NCI-H748 treated with DMSO at 0.1 percent for 48 hours (cell line): ENCODE measurements around the gene CLEC1A.

Experiments used
- DNase-seq: peaks from one replicate; lab custom pipeline; 2025; lab: John Stamatoyannopoulos, UW

Gene CLEC1A

DNA sequence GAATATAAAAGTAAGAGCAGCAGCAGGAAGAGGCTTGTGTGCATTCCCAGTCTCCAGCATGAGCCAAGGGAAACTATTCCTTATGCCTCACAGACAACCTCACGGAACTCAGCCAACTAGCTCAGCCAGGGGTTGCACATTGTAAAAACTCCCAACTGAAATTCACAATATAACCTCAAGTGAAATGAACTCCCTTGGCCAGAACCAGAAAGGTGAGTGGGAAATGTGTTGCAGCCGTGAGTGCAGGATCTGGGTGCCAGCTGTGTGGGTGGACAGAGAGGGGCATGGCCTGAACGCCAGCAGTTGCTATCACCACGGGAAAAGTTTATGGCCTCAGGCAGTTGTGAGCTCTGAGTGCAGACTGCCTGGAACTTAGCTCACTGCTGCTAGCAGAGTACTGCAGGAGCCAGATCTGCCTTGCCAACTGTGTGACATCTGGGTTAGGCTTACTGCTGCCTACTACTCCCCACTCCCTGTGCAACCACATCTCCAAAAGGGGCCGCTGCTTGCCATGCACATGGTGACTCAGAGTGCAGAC lies 2.3 kb upstream of the CLEC1A start:
- DNase-seq: no peak

DNA sequence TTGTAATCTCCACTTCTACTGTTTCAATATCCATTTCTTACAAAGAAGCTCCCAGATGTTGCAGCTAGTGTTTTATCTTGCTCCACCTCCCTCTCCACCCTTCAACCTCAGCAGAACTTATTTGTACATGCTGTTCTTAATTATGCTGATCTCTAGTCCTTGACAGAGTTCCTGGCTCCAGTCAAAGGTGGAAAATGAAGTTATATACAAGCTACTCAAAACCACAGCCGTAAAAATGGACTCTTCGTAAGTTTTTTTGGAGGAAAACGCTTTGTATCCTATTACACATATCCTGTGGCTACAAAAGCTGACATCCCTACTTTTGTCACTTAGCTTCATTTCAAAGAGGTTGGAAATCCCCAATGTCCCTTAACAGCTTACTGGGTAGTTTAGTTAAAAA lies 1.3 kb downstream of the CLEC1A start:
- no peak for DNase-seq

DNA sequence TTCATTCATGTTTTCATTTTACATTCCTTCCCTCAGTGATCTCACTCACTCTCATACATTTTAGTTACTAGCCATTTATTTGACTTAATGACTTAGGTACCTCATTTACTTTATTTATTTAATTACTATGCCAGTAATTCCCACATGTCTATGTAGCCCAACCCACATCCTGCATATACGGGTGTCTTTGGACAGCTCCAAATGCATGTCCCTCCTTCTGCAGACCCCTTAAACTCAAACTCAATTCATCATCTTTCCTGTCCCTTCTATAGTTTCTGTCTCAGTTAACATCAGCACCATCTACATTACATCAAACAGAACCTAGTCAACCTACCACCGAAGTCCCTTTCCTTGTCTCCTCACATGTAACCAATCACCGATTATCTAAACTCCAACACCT lies 2.8 kb downstream of the CLEC1A start:
- no peak for DNase-seq

DNA sequence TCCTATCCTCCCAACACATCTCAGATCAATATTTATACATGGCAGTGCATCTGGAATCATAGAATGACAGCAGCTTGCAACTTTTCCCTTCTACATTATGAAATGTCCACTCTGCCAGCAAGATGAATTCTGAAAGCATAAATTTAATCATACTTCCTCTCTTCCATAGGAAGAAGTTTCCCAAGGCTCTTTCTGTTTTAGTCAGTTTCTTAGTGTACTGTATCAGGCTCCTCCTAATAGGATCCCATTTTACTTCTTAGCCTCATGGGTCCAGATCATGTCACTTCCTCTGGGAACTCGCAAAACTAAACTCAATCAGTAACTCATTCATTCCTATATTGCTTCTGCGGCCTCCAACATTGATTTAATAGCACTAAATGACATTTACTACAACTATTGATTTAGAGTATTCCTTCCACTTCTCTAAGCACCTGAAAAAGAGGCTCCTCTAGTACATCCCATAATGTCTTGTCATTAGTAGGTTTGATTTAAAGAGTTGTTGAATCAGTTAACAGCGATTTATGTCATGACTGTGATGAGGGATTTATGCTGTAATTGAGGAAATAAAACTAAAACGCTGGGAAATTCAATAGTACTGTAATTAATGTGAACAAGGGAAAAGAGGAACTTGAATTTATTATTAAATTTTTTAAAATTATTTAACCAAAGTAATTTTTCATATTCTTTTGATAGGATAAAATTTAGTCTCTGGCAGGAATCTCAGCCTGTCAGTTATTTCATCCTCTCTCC lies 4.0 kb downstream of the CLEC1A start:
- no peak for DNase-seq

DNA sequence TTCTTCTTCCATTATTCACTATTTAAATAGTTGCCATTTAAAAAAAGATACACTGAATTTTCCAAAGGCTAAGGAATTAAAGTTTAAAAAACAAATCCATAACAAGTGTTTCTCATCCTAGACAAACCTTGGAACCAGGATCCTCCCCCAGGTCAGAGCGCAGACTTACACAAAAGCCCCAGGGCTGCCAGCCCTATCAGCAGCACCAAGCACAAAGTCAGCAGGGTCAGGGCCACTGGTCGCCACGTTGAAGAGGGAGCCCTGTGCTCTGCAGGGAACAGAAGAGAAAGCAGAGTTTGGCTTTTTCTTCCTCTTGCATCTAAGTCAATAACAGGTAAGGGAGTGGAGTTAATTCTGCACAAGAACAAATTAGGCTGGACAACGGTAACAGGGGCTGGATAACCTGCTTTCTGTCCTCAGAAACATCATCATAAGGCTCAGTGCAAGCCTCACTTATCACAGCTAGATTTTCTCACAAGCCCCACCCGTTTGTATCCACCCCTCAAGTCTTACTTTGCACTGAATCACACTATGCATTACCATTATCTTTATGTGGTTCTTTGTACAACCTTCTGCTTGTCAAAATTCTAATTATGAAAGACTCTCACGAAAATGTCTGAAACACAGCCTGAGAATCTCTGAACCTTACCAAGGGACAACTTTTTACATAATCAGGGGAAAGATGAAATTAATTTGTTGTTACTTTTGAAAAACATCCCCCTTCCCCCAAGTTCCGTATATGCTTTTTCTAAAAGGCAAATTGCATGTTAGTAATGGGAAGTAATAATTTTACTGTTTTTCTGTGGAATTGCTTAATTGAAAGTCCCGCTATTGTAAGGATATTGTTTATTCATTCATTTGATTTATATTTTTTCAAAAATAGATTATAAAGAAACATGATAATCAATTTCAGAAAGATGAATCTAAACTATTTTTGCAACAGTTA lies 9.6 kb downstream of the CLEC1A start:
- no peak for DNase-seq

DNA sequence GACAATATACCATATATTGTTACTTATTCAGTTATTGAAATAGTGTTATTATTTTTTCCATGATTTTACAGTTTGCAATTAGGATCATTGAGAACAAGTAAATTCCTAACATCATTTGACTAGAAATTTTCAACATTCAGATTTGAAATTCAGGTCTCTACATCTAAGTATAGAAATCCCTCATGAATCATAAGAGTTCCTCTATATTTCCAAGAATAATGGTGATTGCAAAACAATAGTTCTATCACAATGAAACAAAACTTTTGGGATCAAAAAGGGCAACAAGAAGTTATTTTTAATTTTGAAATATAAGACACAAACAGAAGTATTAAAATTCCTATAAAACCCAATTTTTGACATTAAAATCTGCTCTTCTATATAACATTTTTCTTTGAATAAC lies 10.8 kb downstream of the CLEC1A start:
- no peak for DNase-seq

DNA sequence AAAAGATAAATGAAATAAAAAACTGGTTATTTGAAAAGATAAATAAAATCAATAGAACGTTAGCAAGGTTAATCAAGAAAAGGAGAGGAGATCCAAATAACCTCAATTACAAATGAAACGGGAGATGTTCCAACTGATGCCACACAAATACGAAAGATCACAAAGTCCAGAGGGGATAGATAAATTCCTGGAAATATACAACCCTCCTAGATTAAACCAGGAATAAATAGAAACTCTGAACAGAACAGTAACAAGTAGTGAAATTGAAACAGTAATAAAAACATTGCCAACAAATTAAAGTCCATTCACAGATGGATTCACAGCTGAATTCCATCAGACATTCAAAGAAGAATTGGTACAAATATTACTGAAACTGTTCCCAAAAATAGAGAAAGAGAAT lies 12.4 kb downstream of the CLEC1A start:
- no peak for DNase-seq

- DNase-seq: no peak
Measured at GRCh38 chr12:10084733-10085132, 14.1 kb downstream of the CLEC1A start.

DNA sequence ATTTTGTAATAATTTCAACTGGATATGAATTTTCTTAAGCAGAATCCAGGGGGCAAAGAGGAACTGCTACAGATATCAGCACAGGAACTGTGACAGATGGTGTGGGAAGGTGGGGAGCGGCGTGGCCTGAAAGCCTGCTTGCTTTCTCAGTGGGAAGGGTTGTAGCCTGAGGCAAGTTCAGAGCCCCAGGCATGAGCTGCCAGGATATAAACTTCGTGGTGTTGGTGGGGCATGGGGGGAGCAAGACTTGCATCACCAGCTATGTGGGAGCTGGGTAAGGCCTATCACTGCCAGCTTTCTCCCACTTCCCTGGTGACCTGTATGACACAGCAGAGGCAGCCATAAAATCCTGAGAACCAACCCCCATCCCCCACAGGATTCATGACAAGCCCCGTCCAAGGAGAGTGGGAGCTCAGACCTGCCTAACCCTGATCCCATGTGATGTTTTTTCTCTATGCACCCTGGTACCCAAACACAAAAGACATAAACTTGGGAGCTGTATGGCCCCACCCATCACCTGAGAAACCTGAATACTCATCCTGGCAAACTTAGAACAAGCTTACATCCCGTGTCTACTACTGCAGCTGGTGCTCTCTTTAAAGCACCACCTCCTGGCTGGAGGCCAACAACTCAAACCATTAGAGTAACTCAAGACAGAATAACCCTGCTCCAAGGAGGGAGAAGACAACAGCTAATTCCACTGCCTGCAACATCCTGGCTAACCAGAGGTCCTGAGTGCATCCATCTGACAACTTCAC lies 16.5 kb downstream of the CLEC1A start:
- no peak for DNase-seq

DNA sequence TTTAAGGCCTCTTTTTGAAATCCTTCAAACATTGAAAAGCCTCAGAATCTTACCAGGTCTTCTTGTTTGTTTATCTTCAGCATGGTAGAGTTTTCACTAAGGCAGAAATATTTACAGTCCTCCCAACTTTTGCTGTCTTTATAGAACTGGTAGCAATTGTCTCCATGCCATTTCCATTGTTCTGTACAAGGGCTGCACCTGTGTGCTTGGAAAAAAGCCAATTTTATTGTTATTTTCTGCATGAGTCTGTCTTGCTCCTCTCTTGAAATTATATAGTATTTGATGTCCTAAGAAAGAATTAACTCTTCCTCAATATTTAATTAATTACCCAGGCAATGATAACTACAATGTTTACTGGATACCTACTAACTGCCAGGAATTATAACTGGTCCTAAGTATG lies 23.3 kb downstream of the CLEC1A start:
- DNase-seq: no peak

GRCh38 chr12:10073261-10073660 lies 25.5 kb downstream of the CLEC1A start:
- DNase-seq: no peak

DNA sequence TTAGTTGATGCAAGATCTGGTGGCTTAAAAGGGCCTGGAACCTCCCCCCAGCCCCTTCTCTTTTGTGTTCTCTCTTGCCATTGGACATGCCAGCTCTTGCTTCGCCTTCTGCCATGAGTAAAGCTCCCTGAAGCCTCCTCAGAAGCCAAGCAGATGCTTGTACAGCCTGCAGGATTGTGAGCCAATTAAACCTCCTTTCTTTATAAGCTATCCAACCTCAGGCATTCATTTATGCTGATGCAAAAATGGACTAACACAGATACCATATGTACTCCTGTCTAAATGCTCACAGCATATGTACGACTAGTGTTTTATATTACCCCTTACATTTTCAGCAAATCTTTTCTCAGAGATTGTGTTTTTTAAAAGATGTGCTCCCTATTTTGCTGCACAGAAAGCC lies 26.7 kb downstream of the CLEC1A start:
- DNase-seq: no peak

DNA sequence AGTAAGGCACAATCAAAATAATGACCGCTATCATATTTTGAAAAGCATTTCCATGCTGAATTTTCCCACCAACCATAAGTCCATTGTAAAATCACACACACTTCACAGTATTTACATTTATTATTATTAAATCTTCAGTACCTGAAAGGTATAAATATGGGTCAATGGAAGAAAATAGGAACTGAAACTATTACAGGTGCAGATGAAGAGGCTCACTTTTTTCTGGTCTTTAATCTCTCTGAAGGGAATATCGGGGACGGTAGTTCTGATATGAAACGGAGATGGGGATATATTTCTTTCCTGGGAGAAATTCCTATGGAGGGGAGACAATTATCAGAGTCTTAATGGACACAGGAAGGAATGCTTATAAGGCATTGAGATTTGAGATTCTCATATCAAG lies 28.4 kb downstream of the CLEC1A start:
- no peak for DNase-seq

DNA sequence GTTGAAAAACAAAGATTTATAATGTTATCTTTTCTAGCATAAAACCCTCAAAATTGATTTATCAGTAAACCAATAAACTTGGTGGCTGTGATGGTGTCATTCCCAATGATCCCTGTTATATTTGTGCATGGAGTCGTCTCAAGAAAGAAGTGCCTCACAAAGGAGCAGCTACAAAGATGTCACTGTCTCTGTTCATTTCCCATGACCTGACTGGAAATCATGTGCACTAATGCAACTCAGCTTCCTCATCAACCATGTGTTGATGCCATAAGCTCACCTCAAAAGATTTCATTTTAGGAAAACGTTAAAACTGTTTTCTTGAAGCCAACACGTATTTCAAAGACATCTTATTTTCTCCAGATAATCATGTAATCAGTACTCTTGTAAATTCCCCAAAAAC lies 28.8 kb downstream of the CLEC1A start:
- DNase-seq: no peak

GRCh38 chr12:10069099-10069498 lies 29.7 kb downstream of the CLEC1A start:
- DNase-seq: no peak

GRCh38 chr12:10068644-10069043 lies 30.1 kb downstream of the CLEC1A start:
- DNase-seq: no peak

DNA sequence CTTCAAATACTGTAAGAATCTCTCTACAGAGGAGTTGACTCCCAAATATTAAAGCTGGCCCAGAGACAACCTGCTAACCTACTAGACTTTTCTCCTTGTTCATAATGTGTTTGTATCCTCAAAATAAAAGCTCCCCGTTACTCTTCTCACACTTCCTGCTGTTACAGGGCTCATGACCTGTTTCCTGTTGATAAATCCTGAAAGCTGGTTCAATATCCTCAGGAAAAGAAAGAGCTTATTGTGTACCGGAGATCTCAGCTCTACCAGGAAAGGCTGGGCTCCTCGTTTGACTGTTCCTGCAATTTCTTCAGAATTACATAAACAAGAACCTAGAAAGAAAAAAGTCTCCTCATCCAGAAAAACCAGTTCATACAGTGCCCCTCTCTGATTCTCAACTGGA lies 30.8 kb downstream of the CLEC1A start:
- no peak for DNase-seq

GRCh38 chr12:10067264-10067663 lies 31.5 kb downstream of the CLEC1A start:
- DNase-seq: no peak

GRCh38 chr12:10065241-10065640 lies 33.5 kb downstream of the CLEC1A start:
- no peak for DNase-seq

DNA sequence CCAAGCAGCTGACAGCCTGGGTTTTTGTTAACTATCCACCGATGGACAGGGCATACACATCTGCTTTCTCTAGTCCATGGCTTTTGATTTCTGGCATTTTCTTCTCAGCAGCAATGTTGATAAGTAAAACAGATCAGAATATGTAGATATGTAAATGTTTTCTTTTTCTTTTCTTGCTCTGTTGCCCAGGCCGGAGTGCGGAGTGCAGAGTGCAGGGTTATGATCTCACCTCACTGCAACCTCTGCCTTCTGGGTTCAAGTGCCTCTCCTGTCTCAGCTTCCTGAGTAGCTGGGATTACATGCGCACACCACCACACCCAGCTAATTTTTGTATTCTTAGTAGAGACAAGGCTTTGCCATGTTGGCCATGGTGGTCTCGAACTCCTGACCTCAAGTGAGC lies 40.4 kb downstream of the CLEC1A start:
- DNase-seq: no peak

GRCh38 chr12:10052193-10052913 lies 46.4 kb downstream of the CLEC1A start:
- DNase-seq: no peak

DNA sequence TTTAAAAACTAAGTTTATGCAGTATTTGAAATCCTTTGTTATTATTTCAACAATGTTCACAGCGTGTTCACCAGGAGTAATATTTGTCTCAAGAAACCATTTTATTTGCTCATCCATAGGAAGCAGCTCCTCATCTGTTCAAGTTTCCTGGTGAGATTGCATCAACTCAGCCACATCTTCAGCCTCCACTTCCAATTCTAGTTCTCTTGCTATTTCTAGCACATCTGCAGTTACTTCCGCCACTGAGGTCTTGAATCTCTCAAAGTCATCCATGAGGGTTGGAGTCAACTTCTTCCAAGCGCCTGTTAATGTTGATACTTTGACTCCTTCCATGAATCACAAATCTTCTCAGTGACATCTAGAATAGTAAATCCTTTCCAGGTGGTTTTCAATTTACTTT lies 50.3 kb downstream of the CLEC1A start:
- no peak for DNase-seq
